GM23248 (cell line): ENCODE data around the gene ITFG1.

ENCODE experiments used
- EZH2 ChIP-seq: fragments of 200-600 bp; sonication (generic); IDR thresholded peaks from 2 replicates; pipeline ENCODE4 v1.6.1; 2018; ENCODE audit warnings: antibody characterized with exemption, mild to moderate bottlenecking; ENCODE audit not compliant: insufficient read depth, poor library complexity, severe bottlenecking
- EZH2phosphoT487 ChIP-seq: fragments of 200-600 bp; sonication (generic); IDR thresholded peaks from 2 replicates; pipeline ENCODE4 v1.6.1; 2018; ENCODE audit warnings: antibody characterized with exemption, moderate library complexity, mild to moderate bottlenecking, low read depth; ENCODE audit not compliant: insufficient read depth

- no peak for TF ChIP-seq EZH2
- no peak for TF ChIP-seq EZH2phosphoT487
Observed at GRCh38 chr16:47359478-47359877, 101.4 kb downstream of the ITFG1 start.
